HepG2 (cell line): ENCODE data around the gene KLF15. TPM values are rescaled to one million over a fixed set of nuclear protein-coding genes. Genes with fewer than 3 reads are reported as not detected.

Source experiments
- ATF5 ChIP-seq: sonication (generic); formaldehyde crosslinking; IDR thresholded peaks from 2 replicates; pipeline ENCODE4 v1.4.0; 2020; ENCODE audit warnings: mild to moderate bottlenecking, low read depth, missing genetic modification reagents
- BORCS8-MEF2B ChIP-seq: sonication (generic); formaldehyde crosslinking; IDR thresholded peaks from 2 replicates; pipeline ENCODE4 v1.8.0; 2022; ENCODE audit warnings: mild to moderate bottlenecking, missing genetic modification reagents
- CBX1 ChIP-seq: IDR thresholded peaks from one replicate; pipeline ENCODE4 v1.6.1; 2016; ENCODE audit warnings: antibody characterized with exemption, low read depth
- DDIT3 ChIP-seq: sonication (generic); formaldehyde crosslinking; IDR thresholded peaks from 2 replicates; pipeline ENCODE4 v1.4.0; 2020; ENCODE audit warnings: mild to moderate bottlenecking, missing genetic modification reagents
- HMG20B ChIP-seq: conservative IDR thresholded peaks from 2 replicates; pipeline ENCODE4 v1.6.1; 2016; ENCODE audit warnings: missing genetic modification reagents, missing compliant biosample characterization
- HNRNPUL1 ChIP-seq: fragments of 200-400 bp; formaldehyde crosslinking; IDR thresholded peaks from 2 replicates; pipeline ENCODE4 v1.6.1; 2017; ENCODE audit warnings: low read depth, mild to moderate bottlenecking, low read length, moderate library complexity
- HOXA5 ChIP-seq: sonication (generic); formaldehyde crosslinking; IDR thresholded peaks from 2 replicates; pipeline ENCODE4 v1.4.0; 2020; ENCODE audit warnings: missing genetic modification reagents
- IKZF5 ChIP-seq: IDR thresholded peaks from 2 replicates; pipeline ENCODE4 v1.6.1; 2018; ENCODE audit warnings: missing genetic modification reagents, mild to moderate bottlenecking, missing compliant biosample characterization
- MIXL1 ChIP-seq: IDR thresholded peaks from 2 replicates; pipeline ENCODE4 v1.6.1; 2016
- PHF8 ChIP-seq: sonication (generic); formaldehyde crosslinking; IDR thresholded peaks from 2 replicates; pipeline ENCODE4 v1.5.0; 2020; ENCODE audit warnings: missing genetic modification reagents
- SP2 ChIP-seq: sonication (generic); formaldehyde crosslinking; IDR thresholded peaks from 2 replicates; pipeline ENCODE4 v1.5.1; 2020; ENCODE audit warnings: mild to moderate bottlenecking, missing genetic modification reagents
- SRSF4 ChIP-seq: fragments of 200-400 bp; formaldehyde crosslinking; IDR thresholded peaks from one replicate; pipeline ENCODE4 v1.6.1; 2018; ENCODE audit warnings: mild to moderate bottlenecking, low read depth, low read length, moderate library complexity; ENCODE audit not compliant: poor library complexity, severe bottlenecking
- SUZ12 ChIP-seq: fragments of 150-350 bp; IDR thresholded peaks from 2 replicates; pipeline ENCODE4 v1.6.1; 2014; ENCODE audit warnings: low read depth, low read length
- USF2 ChIP-seq, 2 experiments: sonication (generic) in 1 of 2; formaldehyde crosslinking in 1 of 2; IDR thresholded peaks; 2 replicates each; pipeline versions ENCODE4 v1.5.1 to v1.6.1; 2011 to 2020; ENCODE audit warnings: borderline replicate concordance in 1 of 2, low read depth in 1 of 2, low read length in 1 of 2, mild to moderate bottlenecking in 1 of 2, missing genetic modification reagents in 1 of 2, moderate library complexity in 1 of 2
- YEATS4 ChIP-seq: sonication (generic); formaldehyde crosslinking; IDR thresholded peaks from 2 replicates; pipeline ENCODE4 v1.4.0; 2020; ENCODE audit warnings: missing genetic modification reagents, borderline replicate concordance
- YY1 ChIP-seq: IDR thresholded peaks from 2 replicates; pipeline ENCODE4 v1.6.1; 2011; ENCODE audit warnings: low read length, low read depth, moderate library complexity, mild to moderate bottlenecking; ENCODE audit not compliant: insufficient read depth, insufficient replicate concordance
- ZNF160 ChIP-seq: sonication (generic); formaldehyde crosslinking; IDR thresholded peaks from 2 replicates; pipeline ENCODE4 v1.8.0; 2022; ENCODE audit warnings: mild to moderate bottlenecking, inconsistent platforms, missing genetic modification reagents
- ZNF180 ChIP-seq: sonication (generic); formaldehyde crosslinking; IDR thresholded peaks from 2 replicates; pipeline ENCODE4 v1.4.0; 2020; ENCODE audit warnings: low read depth, missing genetic modification reagents, borderline replicate concordance
- ZNF225 ChIP-seq: sonication (generic); formaldehyde crosslinking; IDR thresholded peaks from 2 replicates; pipeline ENCODE4 v1.4.0; 2020; ENCODE audit warnings: mild to moderate bottlenecking, missing genetic modification reagents
- ZNF263 ChIP-seq: sonication (generic); formaldehyde crosslinking; IDR thresholded peaks from 2 replicates; pipeline ENCODE4 v1.4.0; 2020; ENCODE audit warnings: missing genetic modification reagents
- ZNF441 ChIP-seq: sonication (generic); formaldehyde crosslinking; IDR thresholded peaks from 2 replicates; pipeline ENCODE4 v1.7.0; 2021; ENCODE audit warnings: missing genetic modification reagents, borderline replicate concordance
- ZNF740 ChIP-seq: sonication (generic); formaldehyde crosslinking; IDR thresholded peaks from 2 replicates; pipeline ENCODE4 v1.4.0; 2020; ENCODE audit warnings: missing genetic modification reagents
- ZSCAN5A ChIP-seq: sonication (generic); formaldehyde crosslinking; IDR thresholded peaks from 2 replicates; pipeline ENCODE4 v1.8.0; 2022; ENCODE audit warnings: mild to moderate bottlenecking, missing genetic modification reagents, borderline replicate concordance
- polyA plus RNA-seq, 8 experiments: library from polyadenylated mRNA; depleted of rRNA in 3 of 8; stranded (reverse) in 7 of 8; unstranded in 1 of 8; fragments of >200 nt; fragmentation: Illumina TruSeq in 4 of 8; extraction: Trizol in 4 of 8; gene quantifications; 2 replicates each; pipeline versions ENCODE4 v1.2.1 to v1.2.3, GENCODE V29; 2011 to 2016; ENCODE audit warnings: low read depth in 4 of 8, missing spikeins in 1 of 8, mixed read lengths in 1 of 8; ENCODE audit not compliant: insufficient read depth in 1 of 8
- total RNA-seq, 5 experiments: library from RNA; depleted of rRNA; stranded (reverse); fragments of >200 nt; fragmentation: Illumina TruSeq; extraction: Trizol; gene quantifications; 2 replicates each; pipeline ENCODE4 v1.2.3, GENCODE V29; 2016; ENCODE audit warnings: low read depth in 1 of 5

KLF15 gene
- total and polyA plus RNA-seq, 2 of the 13 experiments (the other 11 are each of a cell fraction or from before 2014, with no cell fraction given): 7.1 to 7.8 TPM

- no peak for TF ChIP-seq ZNF180 (CRISPR knock-in tag)
- TF ChIP-seq ZNF225 (CRISPR knock-in tag): no peak
- no peak for TF ChIP-seq SP2
- no peak for TF ChIP-seq ZNF160 (CRISPR knock-in tag)
- TF ChIP-seq ATF5 (CRISPR knock-in tag): no peak
- TF ChIP-seq ZSCAN5A: no peak
- TF ChIP-seq ZNF263 (CRISPR knock-in tag): no peak
- TF ChIP-seq MIXL1 (CRISPR knock-in tag): peak; percentile 59; the same call in 1 of the 2 replicates
- no peak for TF ChIP-seq HOXA5 (CRISPR knock-in tag)
- no peak for TF ChIP-seq YY1
- TF ChIP-seq USF2 (IDR thresholded peaks at IDR 0.05; ENCODE audit: low read depth, low read length): peak; percentile 41; the same call in 1 of the 2 replicates
- TF ChIP-seq USF2 (CRISPR knock-in tag; IDR thresholded peaks at IDR 0.05; ENCODE audit: borderline replicate concordance): peak; percentile 71; the same call in 1 of the 2 replicates
- no peak for TF ChIP-seq IKZF5 (CRISPR knock-in tag)
- TF ChIP-seq ZNF740 (CRISPR knock-in tag): no peak
- no peak for TF ChIP-seq HNRNPUL1
- no peak for TF ChIP-seq SRSF4
- no peak for TF ChIP-seq YEATS4
- no peak for TF ChIP-seq PHF8
- TF ChIP-seq BORCS8-MEF2B (CRISPR knock-in tag): no peak
- no peak for TF ChIP-seq DDIT3 (CRISPR knock-in tag)
- 0 out of 2 replicates have a peak, but pooled peaks have one; percentile 37 for TF ChIP-seq ZNF441 (CRISPR knock-in tag)
- TF ChIP-seq CBX1: no peak
- TF ChIP-seq SUZ12: no peak
- TF ChIP-seq HMG20B (CRISPR knock-in tag): 0 out of 2 replicates have a peak, but pooled peaks have one; percentile 50
Observed at GRCh38 chr3:126300761-126301481, 56.3 kb downstream of the KLF15 start (continued).
